ENCODE measurements around the gene E2F3. TPM values are rescaled to one million over a fixed set of nuclear protein-coding genes. Genes with fewer than 3 reads are reported as not detected.

E2F3 gene
- total RNA-seq, 2 donors from 2014 or later = 38.2 TPM

GRCh38 chr6:20538131-20538662 lies 136.5 kb downstream of the E2F3 start:
- DNase-seq = no peak
- H3K9me3 Mint-ChIP-seq = no peaks in the 10 kb centered on the region
- Histone ChIP-seq H3K36me3 (ENCODE audit: control insufficient read depth, insufficient read depth, low read length) (peaks cover 22% of the 10 kb centered on the region), H3K27ac (ENCODE audit: low read depth, low read length) (no peak overlapping the region), H3K9me3 (ENCODE audit: control insufficient read depth, low read length) (no peaks in the 10 kb centered on the region), H3K9ac (ENCODE audit: extremely low read depth, low read length, poor library complexity, severe bottlenecking) (no peak overlapping the region), H3K4me3 (ENCODE audit: low read length) (peak overlapping the region; percentile 5), H3K27me3 (ENCODE audit: control insufficient read depth, insufficient read depth, low read length, poor library complexity, severe bottlenecking) (no peaks in the 10 kb centered on the region), H3K4me1 (ENCODE audit: control insufficient read depth, insufficient read depth, low read length) (no peaks in the 10 kb centered on the region)
- H3K4me3 Mint-ChIP-seq = no peak overlapping the region
- H3K4me1 Mint-ChIP-seq = peaks cover 19% of the 10 kb centered on the region
- H3K27ac Mint-ChIP-seq = no peak overlapping the region
- WGBS, 2 experiments (ENCODE audit: insufficient coverage in 1 of 2, insufficient read length in 1 of 2) = 94% methylated on average over 1 of the region's 1 CpG; no CpG with 5 or more reads in 1 of the 2 experiments
- TF ChIP-seq, protein P1, sequence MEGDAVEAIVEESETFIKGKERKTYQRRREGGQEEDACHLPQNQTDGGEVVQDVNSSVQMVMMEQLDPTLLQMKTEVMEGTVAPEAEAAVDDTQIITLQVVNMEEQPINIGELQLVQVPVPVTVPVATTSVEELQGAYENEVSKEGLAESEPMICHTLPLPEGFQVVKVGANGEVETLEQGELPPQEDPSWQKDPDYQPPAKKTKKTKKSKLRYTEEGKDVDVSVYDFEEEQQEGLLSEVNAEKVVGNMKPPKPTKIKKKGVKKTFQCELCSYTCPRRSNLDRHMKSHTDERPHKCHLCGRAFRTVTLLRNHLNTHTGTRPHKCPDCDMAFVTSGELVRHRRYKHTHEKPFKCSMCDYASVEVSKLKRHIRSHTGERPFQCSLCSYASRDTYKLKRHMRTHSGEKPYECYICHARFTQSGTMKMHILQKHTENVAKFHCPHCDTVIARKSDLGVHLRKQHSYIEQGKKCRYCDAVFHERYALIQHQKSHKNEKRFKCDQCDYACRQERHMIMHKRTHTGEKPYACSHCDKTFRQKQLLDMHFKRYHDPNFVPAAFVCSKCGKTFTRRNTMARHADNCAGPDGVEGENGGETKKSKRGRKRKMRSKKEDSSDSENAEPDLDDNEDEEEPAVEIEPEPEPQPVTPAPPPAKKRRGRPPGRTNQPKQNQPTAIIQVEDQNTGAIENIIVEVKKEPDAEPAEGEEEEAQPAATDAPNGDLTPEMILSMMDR (conservative IDR thresholded peaks at IDR 0.05) = no peak
- no peaks in the 10 kb centered on the region for H3K27me3 Mint-ChIP-seq (ENCODE audit: insufficient read depth)
- H3K36me3 Mint-ChIP-seq (ENCODE audit: low read depth) = peaks cover 19% of the 10 kb centered on the region

- H3K4me3 ChIP-seq (ENCODE audit: low read length) = no peak overlapping the region
- H3K27ac ChIP-seq (ENCODE audit: low read depth, low read length) = no peak overlapping the region
- Mint-ChIP-seq H3K4me3 (no peak overlapping the region), H3K4me1 (peaks cover 19% of the 10 kb centered on the region), H3K9me3 (no peaks in the 10 kb centered on the region), H3K36me3 (ENCODE audit: low read depth) (peaks cover 20% of the 10 kb centered on the region), H3K27ac (no peak overlapping the region), H3K27me3 (ENCODE audit: insufficient read depth) (no peaks in the 10 kb centered on the region)
- WGBS, 2 experiments (ENCODE audit: insufficient coverage in 1 of 2, insufficient read length in 1 of 2) = 83 to 90% methylated on average over 1 to 4 of the region's 4 CpGs
- H3K9ac ChIP-seq (ENCODE audit: extremely low read depth, low read length, poor library complexity, severe bottlenecking) = no peak overlapping the region
- H3K27me3 ChIP-seq (ENCODE audit: control insufficient read depth, insufficient read depth, low read length, poor library complexity, severe bottlenecking) = no peaks in the 10 kb centered on the region
- no peak for DNase-seq
- H3K4me1 ChIP-seq (ENCODE audit: control insufficient read depth, insufficient read depth, low read length) = no peaks in the 10 kb centered on the region
- H3K36me3 ChIP-seq (ENCODE audit: control insufficient read depth, insufficient read depth, low read length) = peaks cover 25% of the 10 kb centered on the region
- H3K9me3 ChIP-seq (ENCODE audit: control insufficient read depth, low read length) = no peaks in the 10 kb centered on the region
- TF ChIP-seq, protein P1 (conservative IDR thresholded peaks at IDR 0.05) = no peak
These were observed 137.2 kb downstream of the E2F3 start for GRCh38 chr6:20538907-20539306.

GRCh38 chr6:20539387-20539786 lies 137.7 kb downstream of the E2F3 start:
- Mint-ChIP-seq H3K9me3 (no peaks in the 10 kb centered on the region), H3K27me3 (ENCODE audit: insufficient read depth) (no peaks in the 10 kb centered on the region), H3K27ac (no peak overlapping the region), H3K36me3 (ENCODE audit: low read depth) (peaks cover 23% of the 10 kb centered on the region), H3K4me1 (peaks cover 19% of the 10 kb centered on the region), H3K4me3 (no peak overlapping the region)
- no peaks in the 10 kb centered on the region for H3K4me1 ChIP-seq (ENCODE audit: control insufficient read depth, insufficient read depth, low read length)
- TF ChIP-seq, protein P1 (conservative IDR thresholded peaks at IDR 0.05) = no peak
- H3K27ac ChIP-seq (ENCODE audit: low read depth, low read length) = no peak overlapping the region
- H3K27me3 ChIP-seq (ENCODE audit: control insufficient read depth, insufficient read depth, low read length, poor library complexity, severe bottlenecking) = no peaks in the 10 kb centered on the region
- H3K9ac ChIP-seq (ENCODE audit: extremely low read depth, low read length, poor library complexity, severe bottlenecking) = no peak overlapping the region
- 90 to 93% methylated on average over 2 of the region's 2 CpGs for WGBS, 2 experiments (ENCODE audit: insufficient coverage in 1 of 2, insufficient read length in 1 of 2)
- no peak overlapping the region for H3K4me3 ChIP-seq (ENCODE audit: low read length)
- peaks cover 27% of the 10 kb centered on the region for H3K36me3 ChIP-seq (ENCODE audit: control insufficient read depth, insufficient read depth, low read length)
- no peak for DNase-seq
- H3K9me3 ChIP-seq (ENCODE audit: control insufficient read depth, low read length) = no peaks in the 10 kb centered on the region
